ENCODE results near the gene EIF1AX.

Gene EIF1AX

DNA sequence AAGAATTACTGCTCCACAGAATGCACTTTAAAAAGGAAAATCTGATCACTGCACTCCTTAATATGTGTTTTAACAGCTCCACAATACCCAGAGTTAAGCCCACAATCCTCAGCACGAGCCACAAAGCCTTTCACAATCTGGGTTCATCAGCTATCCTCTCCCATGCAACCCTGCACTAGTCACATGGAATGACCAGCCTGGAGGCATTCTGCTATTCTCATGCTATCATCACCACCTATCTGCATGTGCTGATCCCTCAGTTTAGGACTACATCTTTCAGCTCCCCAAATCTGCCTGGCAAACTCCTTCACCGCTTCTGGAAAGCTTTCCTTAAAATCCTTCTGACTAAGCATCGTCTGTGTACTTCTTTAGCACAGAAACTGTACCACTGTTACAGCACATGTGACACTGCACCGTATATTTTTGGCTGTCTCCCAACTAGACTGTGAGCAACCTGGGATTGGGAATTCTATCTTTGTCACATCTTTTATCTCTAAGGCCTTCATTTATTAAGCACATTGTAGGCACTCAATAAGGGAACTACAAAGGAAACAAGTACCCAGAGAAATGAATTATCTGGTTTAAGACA, 18.3 kb upstream of the EIF1AX start:
- Histone ChIP-seq H3K4me3 (ENCODE audit: low read depth in 1 of 2, low read length in 2 of 2) (no peak overlapping the region), H3K9me3 (ENCODE audit: insufficient read depth, low read length, severe bottlenecking) (no peaks in the 10 kb centered on the region), H4K20me1 (ENCODE audit: insufficient read depth, low read length) (no peaks in the 10 kb centered on the region), H3K36me3 (ENCODE audit: insufficient read depth, low read length) (peaks cover 50% of the 10 kb centered on the region), H3K79me2 (ENCODE audit: insufficient read depth, low read length) (no peaks in the 10 kb centered on the region), H3K27me3 (ENCODE audit: insufficient read depth, low read length, poor library complexity) (no peaks in the 10 kb centered on the region), H2AFZ (ENCODE audit: low read depth, low read length) (no peak overlapping the region), H3K4me2 (ENCODE audit: insufficient read depth, low read length) (no peak overlapping the region), H3K27ac (ENCODE audit: low read length) (no peak overlapping the region), H3K9ac (ENCODE audit: low read depth, low read length) (no peak overlapping the region), H3K4me1 (ENCODE audit: insufficient read depth, low read length) (no peaks in the 10 kb centered on the region)
- no peak for TF ChIP-seq EZH2 (IDR thresholded peaks at IDR 0.05; ENCODE audit: borderline replicate concordance, low read depth, low read length, severe bottlenecking)
- no peak for DNase-seq
- no peak for ATAC-seq (ENCODE audit: insufficient read depth, low read depth)

GRCh38 chrX:20151689-20152088, 10.1 kb upstream of the EIF1AX start:
- ATAC-seq (ENCODE audit: insufficient read depth, low read depth) (no peak), DNase-seq (no peak)
- Histone ChIP-seq H3K4me1 (ENCODE audit: insufficient read depth, low read length) (no peaks in the 10 kb centered on the region), H3K36me3 (ENCODE audit: insufficient read depth, low read length) (peaks cover 45% of the 10 kb centered on the region), H4K20me1 (ENCODE audit: insufficient read depth, low read length) (no peaks in the 10 kb centered on the region), H3K79me2 (ENCODE audit: insufficient read depth, low read length) (no peaks in the 10 kb centered on the region), H3K4me2 (ENCODE audit: insufficient read depth, low read length) (no peak overlapping the region), H3K27ac (ENCODE audit: low read length) (no peak overlapping the region), H3K4me3 (ENCODE audit: low read depth in 1 of 2, low read length in 2 of 2) (no peak overlapping the region), H3K9ac (ENCODE audit: low read depth, low read length) (no peak overlapping the region), H3K9me3 (ENCODE audit: insufficient read depth, low read length, severe bottlenecking) (no peaks in the 10 kb centered on the region), H2AFZ (ENCODE audit: low read depth, low read length) (no peak overlapping the region), H3K27me3 (ENCODE audit: insufficient read depth, low read length, poor library complexity) (no peaks in the 10 kb centered on the region)
- TF ChIP-seq EZH2 (IDR thresholded peaks at IDR 0.05; ENCODE audit: borderline replicate concordance, low read depth, low read length, severe bottlenecking), result no peak
- TF ChIP-seq, protein P1, sequence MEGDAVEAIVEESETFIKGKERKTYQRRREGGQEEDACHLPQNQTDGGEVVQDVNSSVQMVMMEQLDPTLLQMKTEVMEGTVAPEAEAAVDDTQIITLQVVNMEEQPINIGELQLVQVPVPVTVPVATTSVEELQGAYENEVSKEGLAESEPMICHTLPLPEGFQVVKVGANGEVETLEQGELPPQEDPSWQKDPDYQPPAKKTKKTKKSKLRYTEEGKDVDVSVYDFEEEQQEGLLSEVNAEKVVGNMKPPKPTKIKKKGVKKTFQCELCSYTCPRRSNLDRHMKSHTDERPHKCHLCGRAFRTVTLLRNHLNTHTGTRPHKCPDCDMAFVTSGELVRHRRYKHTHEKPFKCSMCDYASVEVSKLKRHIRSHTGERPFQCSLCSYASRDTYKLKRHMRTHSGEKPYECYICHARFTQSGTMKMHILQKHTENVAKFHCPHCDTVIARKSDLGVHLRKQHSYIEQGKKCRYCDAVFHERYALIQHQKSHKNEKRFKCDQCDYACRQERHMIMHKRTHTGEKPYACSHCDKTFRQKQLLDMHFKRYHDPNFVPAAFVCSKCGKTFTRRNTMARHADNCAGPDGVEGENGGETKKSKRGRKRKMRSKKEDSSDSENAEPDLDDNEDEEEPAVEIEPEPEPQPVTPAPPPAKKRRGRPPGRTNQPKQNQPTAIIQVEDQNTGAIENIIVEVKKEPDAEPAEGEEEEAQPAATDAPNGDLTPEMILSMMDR (IDR thresholded peaks at IDR 0.05; ENCODE audit: borderline replicate concordance, extremely low read depth, low read length, poor library complexity, severe bottlenecking), result no peak

GRCh38 chrX:20149326-20149725, 7.7 kb upstream of the EIF1AX start:
- Histone ChIP-seq H4K20me1 (ENCODE audit: insufficient read depth, low read length) (no peaks in the 10 kb centered on the region), H2AFZ (ENCODE audit: low read depth, low read length) (no peak overlapping the region), H3K9me3 (ENCODE audit: insufficient read depth, low read length, severe bottlenecking) (no peaks in the 10 kb centered on the region), H3K27me3 (ENCODE audit: insufficient read depth, low read length, poor library complexity) (no peaks in the 10 kb centered on the region), H3K27ac (ENCODE audit: low read length) (no peak overlapping the region), H3K4me1 (ENCODE audit: insufficient read depth, low read length) (no peaks in the 10 kb centered on the region), H3K9ac (ENCODE audit: low read depth, low read length) (no peak overlapping the region), H3K36me3 (ENCODE audit: insufficient read depth, low read length) (peaks cover 22% of the 10 kb centered on the region), H3K79me2 (ENCODE audit: insufficient read depth, low read length) (no peaks in the 10 kb centered on the region), H3K4me3 (ENCODE audit: low read depth in 1 of 2, low read length in 2 of 2) (no peak overlapping the region), H3K4me2 (ENCODE audit: insufficient read depth, low read length) (no peak overlapping the region)
- ATAC-seq (ENCODE audit: insufficient read depth, low read depth), result no peak
- no peak for TF ChIP-seq EZH2 (IDR thresholded peaks at IDR 0.05; ENCODE audit: borderline replicate concordance, low read depth, low read length, severe bottlenecking)
- TF ChIP-seq, protein P1 (IDR thresholded peaks at IDR 0.05; ENCODE audit: borderline replicate concordance, extremely low read depth, low read length, poor library complexity, severe bottlenecking), result no peak
- DNase-seq, result no peak

GRCh38 chrX:20147561-20147960, 5.9 kb upstream of the EIF1AX start:
- Histone ChIP-seq H4K20me1 (ENCODE audit: insufficient read depth, low read length) (no peaks in the 10 kb centered on the region), H3K79me2 (ENCODE audit: insufficient read depth, low read length) (no peaks in the 10 kb centered on the region), H3K9ac (ENCODE audit: low read depth, low read length) (no peak overlapping the region), H3K4me2 (ENCODE audit: insufficient read depth, low read length) (no peak overlapping the region), H3K9me3 (ENCODE audit: insufficient read depth, low read length, severe bottlenecking) (no peaks in the 10 kb centered on the region), H3K27ac (ENCODE audit: low read length) (no peak overlapping the region), H3K4me3 (ENCODE audit: low read depth in 1 of 2, low read length in 2 of 2) (no peak overlapping the region), H2AFZ (ENCODE audit: low read depth, low read length) (no peak overlapping the region), H3K36me3 (ENCODE audit: insufficient read depth, low read length) (peaks cover 12% of the 10 kb centered on the region), H3K4me1 (ENCODE audit: insufficient read depth, low read length) (peaks cover 7% of the 10 kb centered on the region), H3K27me3 (ENCODE audit: insufficient read depth, low read length, poor library complexity) (no peaks in the 10 kb centered on the region)
- no peak for ATAC-seq (ENCODE audit: insufficient read depth, low read depth)
- TF ChIP-seq, protein P1 (IDR thresholded peaks at IDR 0.05; ENCODE audit: borderline replicate concordance, extremely low read depth, low read length, poor library complexity, severe bottlenecking), result no peak
- TF ChIP-seq EZH2 (IDR thresholded peaks at IDR 0.05; ENCODE audit: borderline replicate concordance, low read depth, low read length, severe bottlenecking), result no peak
- DNase-seq, result no peak

All from DND-41 (cell line).